HT-29 (cell line): Measurements from ENCODE around the gene TBRG4. TPM values are rescaled to one million over a fixed set of nuclear protein-coding genes. Genes with fewer than 3 reads are reported as not detected.
"Not testable (repeated sequence)": the region's sequence is repeated elsewhere in the genome, so short reads cannot be mapped to it uniquely, and the experiment has no call there.

ENCODE experiments used
- DNase-seq: peaks from one replicate; pipeline ENCODE4 v3.0.0-alpha.2; 2015; ENCODE audit warnings: low spot score
- total RNA-seq: library from RNA; depleted of rRNA; stranded (reverse); fragments of >200 nt; shearing (Covaris generic); gene quantifications from 2 replicates; pipeline ENCODE4 v1.2.3, GENCODE V29; 2014

Gene TBRG4
- total RNA-seq, 1 experiment from 2014 or later, result 255 TPM

DNA sequence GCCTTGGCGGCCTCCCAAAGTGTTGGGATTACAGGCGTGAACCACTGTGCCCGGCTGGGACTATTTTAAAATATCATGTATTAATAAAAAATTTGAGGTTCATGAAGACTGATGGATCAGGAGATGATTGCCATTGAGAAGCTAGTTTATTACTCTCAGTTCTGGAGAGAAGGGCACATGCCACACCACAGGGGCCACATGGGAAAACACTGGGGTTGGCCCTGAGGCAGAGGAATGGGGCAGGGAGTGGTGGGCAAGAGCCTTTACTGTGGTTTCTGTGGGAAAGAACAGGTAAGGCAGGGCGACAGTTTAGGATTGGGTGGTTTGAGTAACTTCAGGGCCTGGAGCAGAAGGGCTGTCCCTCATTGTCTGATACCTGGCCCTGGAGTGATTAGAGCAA is 6.8 kb upstream of the TBRG4 start:
- no peak for DNase-seq

- no peak for DNase-seq
Measured at GRCh38 chr7:45117582-45117981, 6.1 kb upstream of the TBRG4 start.

GRCh38 chr7:45116048-45116447 is 4.6 kb upstream of the TBRG4 start:
- DNase-seq, result no peak

DNA sequence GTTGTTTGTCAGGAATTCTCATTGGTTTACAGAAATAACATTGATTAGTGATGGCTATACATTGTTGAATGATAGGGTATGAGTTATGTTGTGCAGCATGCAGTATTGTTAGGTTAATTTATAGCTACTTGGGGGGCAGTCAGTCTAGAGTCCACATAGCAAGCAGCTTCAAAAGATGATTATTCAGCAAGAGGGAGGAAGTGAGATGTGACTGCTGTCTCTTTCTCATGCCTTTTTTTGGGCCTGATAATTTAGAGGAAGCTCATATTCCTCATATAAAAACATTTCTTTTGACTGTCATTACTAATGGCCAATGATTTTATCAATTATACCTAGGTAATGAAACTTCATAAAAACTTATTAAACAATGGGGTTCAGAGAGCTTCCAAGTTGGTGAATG is 3.4 kb upstream of the TBRG4 start:
- DNase-seq, result no peak

DNA sequence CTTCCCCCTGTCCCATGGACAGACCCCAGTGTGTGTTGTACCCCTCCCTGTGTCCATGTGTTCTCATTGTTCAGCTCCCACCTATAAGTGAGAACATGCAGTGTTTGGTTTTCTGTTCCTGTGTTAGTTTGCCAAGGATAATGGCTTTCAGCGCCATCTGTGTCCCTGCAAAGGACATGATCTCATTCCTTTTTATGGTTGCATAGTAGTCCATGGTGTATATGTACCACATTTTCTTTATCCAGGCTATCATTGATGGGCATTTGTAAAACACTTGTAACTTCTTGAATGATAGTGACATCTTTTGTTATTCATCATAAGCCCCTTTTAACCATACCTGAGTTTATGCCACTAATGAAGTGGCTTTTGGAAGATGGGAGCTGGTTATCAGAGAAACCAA is 2.8 kb upstream of the TBRG4 start:
- DNase-seq, result not testable (repeated sequence)

DNA sequence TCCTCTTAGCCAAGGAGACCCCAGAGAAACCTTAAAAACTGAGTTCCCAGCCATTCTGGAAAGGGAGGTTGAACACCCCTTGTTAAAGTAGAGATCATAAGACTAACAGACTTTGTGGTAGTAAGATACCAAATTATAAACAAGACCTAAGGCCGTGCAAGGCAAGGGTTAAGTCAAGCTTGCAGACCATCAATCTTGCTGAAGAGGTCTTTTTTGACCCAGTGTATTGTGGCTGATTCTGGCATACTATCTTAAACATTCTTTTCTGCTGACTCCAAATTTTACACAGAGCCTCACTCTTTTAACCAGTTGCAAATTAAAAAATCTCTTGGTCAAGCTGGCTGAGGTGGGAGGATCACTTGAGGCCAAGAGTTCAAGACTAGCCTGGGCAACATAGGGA is 1.2 kb upstream of the TBRG4 start:
- no peak for DNase-seq

GRCh38 chr7:45108863-45109262 is 2.6 kb downstream of the TBRG4 start:
- no peak for DNase-seq

DNA sequence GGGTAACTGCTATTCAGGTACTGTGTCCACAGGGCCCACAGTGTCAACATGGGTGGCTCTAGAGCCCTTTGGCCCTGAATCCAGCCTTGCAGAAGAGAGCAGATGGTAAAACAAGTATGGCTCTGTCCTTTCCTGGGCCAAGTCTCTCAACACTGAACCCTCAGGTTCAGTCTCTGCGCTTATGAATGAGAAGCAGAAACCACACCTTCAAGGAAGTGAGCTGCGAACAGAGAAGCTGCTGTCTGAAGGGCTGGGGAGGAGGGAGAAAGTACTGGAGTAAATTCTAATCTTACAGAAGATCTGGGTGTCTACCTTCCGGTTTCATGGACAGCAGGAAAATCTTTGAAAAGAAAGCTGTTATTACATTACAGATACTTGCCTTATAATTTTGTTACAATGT is 4.1 kb downstream of the TBRG4 start:
- no peak for DNase-seq

GRCh38 chr7:45106820-45107219 is 4.7 kb downstream of the TBRG4 start:
- no peak for DNase-seq

DNA sequence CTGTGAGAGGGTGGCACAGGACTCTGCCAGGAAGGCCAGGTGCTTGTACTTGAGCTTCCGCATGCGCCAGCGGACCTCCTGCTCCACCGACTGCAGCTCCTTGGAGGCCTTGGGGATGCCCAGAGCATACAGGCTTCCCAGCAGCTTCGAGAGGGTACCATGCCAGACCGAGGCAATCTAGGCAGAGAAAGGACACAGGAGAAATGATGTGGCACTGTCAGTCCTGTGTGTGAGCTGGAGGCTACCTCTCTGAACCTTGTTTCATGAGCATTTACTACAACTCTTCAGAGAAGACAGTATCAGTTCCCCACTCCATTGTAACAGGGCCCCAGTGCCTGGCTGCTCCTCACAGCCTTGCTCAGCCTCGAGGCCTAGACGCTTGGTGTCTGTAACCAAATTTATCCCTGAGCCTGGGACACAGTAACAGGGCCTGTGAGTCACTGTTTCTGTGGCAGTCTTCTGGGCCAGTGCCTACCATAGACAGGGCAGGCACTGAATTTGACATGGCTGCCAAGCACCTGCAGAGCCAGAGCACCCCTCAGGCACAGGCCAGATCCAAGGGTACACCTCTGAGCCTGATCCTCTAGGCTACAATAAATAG is 5.8 kb downstream of the TBRG4 start:
- no peak for DNase-seq

GRCh38 chr7:45104844-45105587 is 6.5 kb downstream of the TBRG4 start:
- no peak for DNase-seq

DNA sequence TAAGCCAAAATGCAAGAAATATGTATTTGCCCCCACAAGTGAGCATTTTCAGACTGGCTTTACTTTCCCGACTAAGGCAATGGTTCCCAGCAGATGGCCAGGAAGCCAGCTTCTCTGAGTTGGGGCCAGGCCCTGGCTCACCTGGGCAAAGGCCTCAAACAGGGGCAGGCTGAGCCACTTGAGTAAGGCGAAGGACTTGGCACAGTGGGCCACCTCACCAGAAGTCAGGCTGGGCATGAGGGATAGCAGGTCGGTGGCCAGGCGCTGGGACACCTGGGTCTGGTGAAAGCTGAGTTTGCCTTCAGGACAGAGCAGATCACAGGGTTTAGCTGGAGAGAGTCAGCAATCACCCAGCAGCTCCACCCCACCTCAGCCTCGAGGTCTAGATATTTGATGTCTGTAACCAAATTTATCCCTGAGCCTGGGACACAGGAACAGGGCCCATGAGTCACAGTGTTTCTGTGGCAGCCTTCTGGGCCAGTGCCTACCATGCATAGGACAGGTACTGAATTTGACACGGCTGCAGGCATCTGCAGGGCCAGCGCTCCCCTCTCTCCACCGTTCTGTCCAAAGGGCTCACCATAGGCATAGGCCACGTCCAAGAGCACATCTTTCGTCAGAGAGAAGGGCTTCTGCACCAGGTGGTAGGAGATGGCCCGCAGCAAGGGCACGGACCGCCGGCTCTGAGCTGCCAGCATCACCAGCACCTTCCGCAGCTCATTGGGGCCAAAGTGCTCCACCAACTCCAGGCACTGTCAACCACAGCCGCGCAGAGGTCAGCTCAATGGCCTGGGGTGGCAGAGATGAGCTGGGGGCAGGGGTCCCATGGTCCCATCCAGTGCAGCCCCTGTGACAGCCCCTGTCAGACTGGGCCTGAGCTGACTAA is 7.3 kb downstream of the TBRG4 start:
- DNase-seq, result no peak

- DNase-seq, result no peak
Measured at GRCh38 chr7:45102785-45103712, 8.4 kb downstream of the TBRG4 start.

GRCh38 chr7:45101748-45102147 is 9.7 kb downstream of the TBRG4 start:
- no peak for DNase-seq

- no peak for DNase-seq
Measured at GRCh38 chr7:45100761-45101480, 10.6 kb downstream of the TBRG4 start.

DNA sequence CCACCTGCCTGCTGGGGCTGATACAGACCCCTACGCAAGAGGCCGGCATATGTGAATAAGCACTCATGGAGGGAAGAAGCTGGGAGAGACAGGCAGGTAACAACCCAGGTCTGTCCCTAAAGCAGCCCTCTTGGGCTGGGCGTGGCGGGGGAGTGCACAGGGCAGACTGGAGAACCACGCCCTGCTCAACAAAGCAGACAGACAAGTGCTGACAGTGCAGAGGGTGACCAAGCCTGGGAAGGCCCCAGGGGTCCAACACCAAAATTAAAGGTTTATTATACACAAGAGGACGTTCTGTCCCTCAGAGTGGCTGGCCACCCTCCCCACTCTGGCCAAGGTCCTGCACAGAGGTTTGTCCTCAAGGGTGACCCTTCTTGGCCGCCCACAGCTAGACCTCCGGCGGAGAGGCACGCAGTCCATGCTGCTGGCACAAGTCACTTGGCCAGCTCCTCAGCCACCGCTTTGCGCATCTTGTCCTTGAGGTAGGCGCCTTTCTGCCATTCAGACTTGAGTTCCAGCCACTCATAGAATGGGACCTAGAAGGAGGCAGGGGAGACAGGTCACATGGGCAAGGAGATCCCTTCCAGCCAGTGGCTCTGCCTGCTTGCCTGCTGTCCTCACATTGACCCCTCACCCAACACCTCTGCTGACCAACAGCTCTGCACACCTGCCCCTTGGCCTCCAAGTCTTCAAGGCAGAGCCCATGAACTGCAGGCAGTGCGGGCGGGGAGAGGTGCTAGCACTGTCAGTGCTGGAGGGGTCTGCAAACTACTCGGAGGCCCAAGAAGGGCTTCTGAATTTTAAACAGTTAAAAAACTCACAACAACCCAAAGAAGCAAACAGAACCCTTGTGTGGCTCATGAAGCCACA is 11.4 kb downstream of the TBRG4 start:
- DNase-seq, result no peak

GRCh38 chr7:45098983-45099839 is 12.3 kb downstream of the TBRG4 start:
- no peak for DNase-seq

DNA sequence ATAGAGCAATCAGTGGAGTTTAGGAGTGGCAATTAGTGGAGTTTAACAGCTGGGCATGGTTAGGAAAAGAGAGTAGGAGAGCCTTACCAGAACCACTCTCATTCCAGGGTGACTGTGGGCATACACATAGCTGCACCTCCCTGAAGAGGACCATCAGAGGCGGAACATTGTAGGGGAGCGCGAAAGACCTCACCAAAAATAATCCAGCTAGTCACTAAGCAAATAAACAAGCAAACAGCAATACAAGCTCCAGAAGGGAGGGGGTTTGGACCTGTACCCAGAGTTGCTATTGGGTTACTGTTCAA is 18.6 kb downstream of the TBRG4 start:
- no peak for DNase-seq
